ENCODE results near the gene DDX18. TPM values are rescaled to one million over a fixed set of nuclear protein-coding genes. Genes with fewer than 3 reads are reported as not detected.

DDX18 gene
- total and polyA plus RNA-seq, 8 donors, result 11.0 to 28.0 (median 19.2) TPM

GRCh38 chr2:117832332-117832731 is 17.8 kb downstream of the DDX18 start:
- H3K27ac ChIP-seq, result no peak overlapping the region
- WGBS, 2 donors, result 70 to 71% methylated on average over 1 of the region's 1 CpG
- TF ChIP-seq CTCF (IDR thresholded peaks at IDR 0.05), result no peak
- no peaks in the 10 kb centered on the region for H3K27me3 ChIP-seq
- H3K4me3 ChIP-seq, result no peak overlapping the region
- intact Hi-C loops (cut with DNase I), result loop anchor here in 2 of 3 donors (10.0 kb wide), 2 partner anchors 162 to 172 kb away; no protein-coding TSS in a partner anchor
- no peaks in the 10 kb centered on the region for H3K4me1 ChIP-seq
- FAIRE-seq (no peak), DNase-seq (no peak), ATAC-seq (no peak)
- H3K9me3 ChIP-seq, result no peaks in the 10 kb centered on the region
- H3K36me3 ChIP-seq, result peaks cover 0 to 39% (median 26%) of the 10 kb centered on the region in 3 donors

GRCh38 chr2:117832905-117833613 is 18.6 kb downstream of the DDX18 start:
- FAIRE-seq (no peak), DNase-seq (no peak), ATAC-seq (no peak)
- TF ChIP-seq CTCF (IDR thresholded peaks at IDR 0.05), result no peak
- Histone ChIP-seq H3K9me3 (no peaks in the 10 kb centered on the region), H3K27me3 (no peaks in the 10 kb centered on the region), H3K27ac (no peak overlapping the region), H3K36me3 (peaks cover 0 to 33% (median 20%) of the 10 kb centered on the region in 3 donors), H3K4me1 (no peaks in the 10 kb centered on the region), H3K4me3 (no peak overlapping the region)
- 84 to 86% methylated on average over 9 of the region's 9 CpGs for WGBS, 2 donors
- intact Hi-C loops (cut with DNase I), result loop anchor here in 2 of 3 donors (10.0 kb wide), 2 partner anchors 162 to 172 kb away; no protein-coding TSS in a partner anchor

- WGBS, 2 donors, result 75 to 84% methylated on average over 3 of the region's 3 CpGs
- FAIRE-seq, result no peak
- TF ChIP-seq CTCF (IDR thresholded peaks at IDR 0.05), result no peak
Measured at GRCh38 chr2:117833911-117834310, 19.4 kb downstream of the DDX18 start.

GRCh38 chr2:117834992-117835391 is 20.5 kb downstream of the DDX18 start:
- DNase-seq, result no peak
- H3K27ac ChIP-seq, result no peak overlapping the region
- no peaks in the 10 kb centered on the region for H3K9me3 ChIP-seq
- no peak for FAIRE-seq
- WGBS, 2 donors, result 83 to 86% methylated on average over 3 of the region's 3 CpGs
- H3K36me3 ChIP-seq, result peaks cover 0 to 13% (median 3%) of the 10 kb centered on the region in 3 donors
- H3K27me3 ChIP-seq, result no peaks in the 10 kb centered on the region
- no peaks in the 10 kb centered on the region for H3K4me1 ChIP-seq
- intact Hi-C loops (cut with DNase I), result loop anchor here in 2 of 3 donors (10.0 kb wide), 2 partner anchors 160 to 170 kb away; no protein-coding TSS in a partner anchor
- no peak overlapping the region for H3K4me3 ChIP-seq
- ATAC-seq, result no peak
- TF ChIP-seq CTCF (IDR thresholded peaks at IDR 0.05), result no peak

More at GRCh38 chr2:117833911-117834310, 19.4 kb downstream of the DDX18 start:
- DNase-seq (no peak), ATAC-seq (no peak)
- peaks cover 0 to 24% (median 11%) of the 10 kb centered on the region in 3 donors for H3K36me3 ChIP-seq
- no peak overlapping the region for H3K4me3 ChIP-seq
- H3K9me3 ChIP-seq, result no peaks in the 10 kb centered on the region
- intact Hi-C loops (cut with DNase I), result loop anchor here in 2 of 3 donors (10.0 kb wide), 2 partner anchors 161 to 171 kb away; no protein-coding TSS in a partner anchor
- H3K27me3 ChIP-seq, result no peaks in the 10 kb centered on the region
- no peak overlapping the region for H3K27ac ChIP-seq
- H3K4me1 ChIP-seq, result no peaks in the 10 kb centered on the region

All from pancreas (tissue), 10 donors.